Central memory CD8-positive, alpha-beta T cell (primary cell): ENCODE results near the gene NFASC.

Experiments
- ATAC-seq: fragments of 150-1000 bp; cut with Tn5 transposase; replicated peaks from 2 replicates; pipeline ENCODE4 v1.10.0; 2022; ENCODE audit warnings: mild to moderate bottlenecking, moderate FRiP score, moderate number of reproducible peaks; ENCODE audit not compliant: poor library complexity, severe bottlenecking; ENCODE audit errors: extremely low read depth
- DNase-seq, 2 donors: peaks; one replicate each; pipeline ENCODE4 v3.0.0; 2021; ENCODE audit warnings: low spot score in 2 of 2
- H3K27ac Mint-ChIP-seq: one replicate; pipeline ENCODE4 v1.8.0; 2022; ENCODE audit warnings: low read depth, mild to moderate bottlenecking, moderate library complexity, mixed read lengths
- H3K27me3 Mint-ChIP-seq: one replicate; pipeline ENCODE4 v1.8.0; 2022; ENCODE audit warnings: mixed read lengths
- H3K36me3 Mint-ChIP-seq: one replicate; pipeline ENCODE4 v1.8.0; 2022; ENCODE audit warnings: mild to moderate bottlenecking, moderate library complexity, mixed read lengths; ENCODE audit not compliant: insufficient read depth
- H3K4me1 Mint-ChIP-seq: one replicate; pipeline ENCODE4 v1.8.0; 2022; ENCODE audit warnings: mixed read lengths
- H3K4me3 Mint-ChIP-seq: one replicate; pipeline ENCODE4 v1.8.0; 2022; ENCODE audit warnings: mild to moderate bottlenecking, moderate library complexity, mixed read lengths
- H3K9me3 Mint-ChIP-seq: one replicate; pipeline ENCODE4 v1.8.0; 2022; ENCODE audit warnings: mixed read lengths

The NFASC gene

DNA sequence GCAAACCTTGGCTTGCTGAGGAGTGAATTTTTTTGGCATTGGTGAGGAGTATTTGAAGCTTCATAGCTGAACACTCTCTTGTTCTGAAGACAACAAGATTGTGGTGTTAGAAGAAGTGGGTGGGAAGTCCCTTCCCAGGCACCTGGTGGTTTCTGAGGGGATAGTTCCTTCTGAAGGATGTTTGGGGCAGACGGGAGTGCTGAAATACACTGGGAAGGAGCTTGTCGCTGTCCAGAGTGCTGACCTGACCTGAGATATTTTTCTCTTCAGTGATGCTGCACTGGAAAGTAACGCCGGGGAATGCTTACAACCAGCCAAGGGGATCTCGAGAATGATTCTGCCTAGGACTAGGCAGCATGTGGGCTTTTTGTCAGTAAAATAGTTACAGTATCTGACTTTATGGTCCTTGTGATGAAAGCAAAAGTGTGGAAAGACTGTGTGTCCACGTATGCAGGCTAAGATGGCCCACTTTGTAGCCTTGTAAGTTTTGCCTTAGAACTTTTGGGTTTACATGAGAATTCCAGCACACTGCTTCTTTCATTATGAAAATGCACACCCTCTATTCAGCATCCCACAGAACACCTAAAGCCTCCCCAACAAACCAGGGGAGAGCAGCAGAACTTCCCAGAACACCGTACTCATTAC, 33.1 kb upstream of the NFASC start:
- Mint-ChIP-seq H3K27ac (no peak overlapping the region), H3K4me3 (no peak overlapping the region), H3K4me1 (no peaks in the 10 kb centered on the region), H3K27me3 (peaks cover 47% of the 10 kb centered on the region), H3K36me3 (no peaks in the 10 kb centered on the region), H3K9me3 (no peaks in the 10 kb centered on the region)
- ATAC-seq: no peak
- no peak for DNase-seq

DNA sequence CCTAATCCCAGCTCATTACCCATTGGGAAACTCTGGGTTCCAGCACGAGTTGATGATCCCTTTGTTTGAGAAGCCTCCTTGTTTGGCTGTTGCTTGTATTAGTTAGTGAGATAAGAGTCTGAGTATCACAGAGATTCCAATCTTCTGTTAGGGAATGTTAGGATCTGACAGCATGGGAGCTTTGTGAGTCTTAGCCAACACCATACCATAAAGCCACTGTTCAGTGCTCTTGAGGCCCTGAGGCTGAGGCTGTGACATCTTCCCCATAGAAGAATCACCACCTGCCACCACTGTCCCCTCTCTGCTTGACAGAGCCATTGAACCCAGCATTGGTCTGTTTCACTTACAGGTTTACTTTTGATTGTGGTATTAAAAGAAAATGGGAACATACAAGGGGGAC, 29.3 kb upstream of the NFASC start:
- H3K36me3 Mint-ChIP-seq: no peaks in the 10 kb centered on the region
- DNase-seq: no peak
- H3K27ac Mint-ChIP-seq: no peak overlapping the region
- H3K4me3 Mint-ChIP-seq: no peak overlapping the region
- ATAC-seq: no peak
- H3K9me3 Mint-ChIP-seq: no peaks in the 10 kb centered on the region
- H3K4me1 Mint-ChIP-seq: no peaks in the 10 kb centered on the region
- peaks cover 58% of the 10 kb centered on the region for H3K27me3 Mint-ChIP-seq

DNA sequence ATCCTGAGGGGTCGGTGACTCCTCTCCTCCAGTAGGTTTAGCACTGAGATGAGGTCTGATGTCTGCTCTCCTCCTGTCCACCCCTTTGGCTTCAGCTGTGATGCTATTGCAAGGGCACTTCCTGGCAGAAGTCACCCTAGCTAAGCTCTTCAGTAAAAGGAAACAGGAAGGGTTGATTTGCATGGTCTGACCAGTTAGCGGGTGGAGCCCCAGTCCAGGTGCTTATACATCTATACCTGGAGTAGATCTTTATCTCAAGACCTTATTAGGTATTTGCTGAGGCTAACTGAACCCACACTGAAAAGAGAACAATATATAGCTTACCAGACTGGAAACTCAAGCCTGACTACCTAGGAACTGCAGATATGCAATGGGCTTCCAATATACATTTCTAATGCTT, 28.9 kb upstream of the NFASC start:
- DNase-seq: no peak
- Mint-ChIP-seq H3K4me1 (no peaks in the 10 kb centered on the region), H3K27ac (no peak overlapping the region), H3K4me3 (no peak overlapping the region), H3K27me3 (peaks cover 60% of the 10 kb centered on the region), H3K9me3 (no peaks in the 10 kb centered on the region), H3K36me3 (no peaks in the 10 kb centered on the region)
- no peak for ATAC-seq

DNA sequence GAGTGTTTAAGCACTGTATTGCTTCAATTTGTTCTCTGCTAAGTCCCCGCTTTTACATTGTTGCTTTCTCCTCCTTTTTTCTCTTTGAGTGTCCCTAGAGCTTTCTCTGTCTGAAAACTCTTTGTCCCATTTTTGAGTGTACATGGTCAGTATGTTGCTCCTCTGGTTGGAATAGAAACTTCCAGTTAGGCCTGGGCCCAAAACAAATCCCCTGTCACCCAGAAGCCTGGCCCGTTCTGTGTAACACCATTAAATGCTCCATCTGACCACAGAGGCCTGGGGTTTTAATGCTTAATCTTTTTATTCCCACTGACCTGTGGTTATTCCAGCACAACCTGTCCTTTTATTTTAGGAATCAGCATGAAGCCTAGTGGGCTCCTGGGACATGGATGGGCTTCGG, 28.3 kb upstream of the NFASC start:
- Mint-ChIP-seq H3K9me3 (no peaks in the 10 kb centered on the region), H3K4me1 (no peaks in the 10 kb centered on the region), H3K27ac (no peak overlapping the region), H3K27me3 (peaks cover 60% of the 10 kb centered on the region), H3K36me3 (no peaks in the 10 kb centered on the region), H3K4me3 (no peak overlapping the region)
- DNase-seq: no peak
- ATAC-seq: no peak

GRCh38 chr1:204842892-204843291, 27.8 kb upstream of the NFASC start:
- ATAC-seq: no peak

GRCh38 chr1:204846546-204846945, 24.1 kb upstream of the NFASC start:
- no peaks in the 10 kb centered on the region for H3K4me1 Mint-ChIP-seq
- H3K4me3 Mint-ChIP-seq: no peak overlapping the region
- peaks cover 47% of the 10 kb centered on the region for H3K27me3 Mint-ChIP-seq
- DNase-seq (no peak), ATAC-seq (no peak)
- no peak overlapping the region for H3K27ac Mint-ChIP-seq
- no peaks in the 10 kb centered on the region for H3K9me3 Mint-ChIP-seq
- no peaks in the 10 kb centered on the region for H3K36me3 Mint-ChIP-seq

More at GRCh38 chr1:204842892-204843291, 27.8 kb upstream of the NFASC start:
- no peak overlapping the region for H3K27ac Mint-ChIP-seq
- no peaks in the 10 kb centered on the region for H3K9me3 Mint-ChIP-seq
- no peak overlapping the region for H3K4me3 Mint-ChIP-seq
- no peaks in the 10 kb centered on the region for H3K4me1 Mint-ChIP-seq
- peaks cover 60% of the 10 kb centered on the region for H3K27me3 Mint-ChIP-seq
- DNase-seq: no peak
- no peaks in the 10 kb centered on the region for H3K36me3 Mint-ChIP-seq

DNA sequence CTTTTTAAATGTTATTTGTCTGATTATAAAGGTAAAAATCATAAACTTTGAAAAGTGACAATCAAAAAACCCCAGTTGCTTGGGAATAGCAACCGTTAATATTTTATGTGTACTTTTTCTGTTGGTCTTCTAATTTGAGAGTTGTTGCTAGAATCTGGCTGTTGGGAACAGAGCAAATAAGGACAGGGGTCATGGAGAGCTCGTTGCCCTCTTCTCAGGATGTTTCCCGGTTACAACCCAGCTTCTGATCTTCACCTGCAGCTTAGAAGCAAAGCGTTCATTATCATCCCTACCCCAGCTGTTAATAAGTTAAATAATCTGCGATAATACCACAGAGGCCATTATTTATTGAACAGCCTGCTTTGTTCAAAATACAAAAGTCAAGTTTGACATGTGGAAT, 22.1 kb upstream of the NFASC start:
- Mint-ChIP-seq H3K27ac (no peak overlapping the region), H3K9me3 (no peaks in the 10 kb centered on the region), H3K36me3 (no peaks in the 10 kb centered on the region), H3K27me3 (peaks cover 48% of the 10 kb centered on the region), H3K4me1 (no peaks in the 10 kb centered on the region), H3K4me3 (no peak overlapping the region)
- ATAC-seq (no peak), DNase-seq (no peak)

GRCh38 chr1:204852854-204853253, 17.8 kb upstream of the NFASC start:
- Mint-ChIP-seq H3K4me1 (no peaks in the 10 kb centered on the region), H3K4me3 (no peak overlapping the region), H3K9me3 (no peaks in the 10 kb centered on the region), H3K27me3 (peaks cover 47% of the 10 kb centered on the region), H3K27ac (no peak overlapping the region), H3K36me3 (no peaks in the 10 kb centered on the region)
- DNase-seq (no peak), ATAC-seq (no peak)

- ATAC-seq (no peak), DNase-seq (no peak)
- no peaks in the 10 kb centered on the region for H3K9me3 Mint-ChIP-seq
- no peak overlapping the region for H3K4me3 Mint-ChIP-seq
- no peak overlapping the region for H3K27ac Mint-ChIP-seq
- no peaks in the 10 kb centered on the region for H3K4me1 Mint-ChIP-seq
- H3K27me3 Mint-ChIP-seq: peaks cover 47% of the 10 kb centered on the region
- no peaks in the 10 kb centered on the region for H3K36me3 Mint-ChIP-seq
Measured at GRCh38 chr1:204853436-204853835, 17.2 kb upstream of the NFASC start.

DNA sequence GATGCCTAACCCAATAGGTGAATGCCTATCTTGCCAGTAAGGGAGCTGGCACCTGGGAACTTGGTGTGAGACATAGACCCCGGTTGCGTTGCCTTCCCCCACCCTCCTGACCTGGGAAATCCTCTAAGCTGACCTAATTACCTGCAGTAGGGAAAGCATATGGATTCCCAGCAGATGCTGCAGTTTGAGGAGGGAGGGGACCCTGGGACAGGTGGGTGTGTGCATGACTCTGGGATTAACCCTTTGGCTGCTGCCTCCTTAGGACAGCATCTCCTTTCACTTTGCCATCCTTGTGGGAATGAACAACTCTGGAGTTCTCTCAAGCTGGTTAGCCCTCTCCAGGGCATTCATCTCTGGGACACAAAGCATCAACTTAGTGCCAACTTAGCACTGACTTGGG, 16.4 kb upstream of the NFASC start:
- no peak overlapping the region for H3K27ac Mint-ChIP-seq
- no peak overlapping the region for H3K4me3 Mint-ChIP-seq
- DNase-seq (no peak), ATAC-seq (no peak)
- H3K4me1 Mint-ChIP-seq: no peaks in the 10 kb centered on the region
- H3K36me3 Mint-ChIP-seq: no peaks in the 10 kb centered on the region
- H3K27me3 Mint-ChIP-seq: peaks cover 54% of the 10 kb centered on the region
- no peaks in the 10 kb centered on the region for H3K9me3 Mint-ChIP-seq

- H3K9me3 Mint-ChIP-seq: no peaks in the 10 kb centered on the region
- ATAC-seq: no peak
Measured at GRCh38 chr1:204858363-204858821, 12.3 kb upstream of the NFASC start.

DNA sequence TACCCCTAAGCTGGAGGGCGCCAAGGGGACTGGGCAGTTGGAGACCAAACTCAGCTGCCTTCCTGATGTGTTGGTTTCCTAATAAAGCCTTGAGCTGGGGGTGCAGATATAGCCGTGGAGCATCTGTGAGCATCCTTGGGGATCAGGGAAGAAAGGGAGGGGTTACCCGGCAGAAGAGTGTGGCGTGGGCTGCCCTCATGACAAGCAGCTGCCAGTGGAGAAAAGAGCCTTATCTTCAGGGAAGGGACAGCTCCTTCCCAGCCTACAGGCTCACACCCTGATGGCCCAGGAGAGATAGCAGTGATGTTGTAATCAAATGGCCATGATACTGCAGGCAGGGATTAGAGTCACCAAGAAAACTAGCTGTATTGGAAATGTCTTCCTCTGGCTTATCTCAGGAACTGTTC, 10.8 kb upstream of the NFASC start:
- DNase-seq (no peak), ATAC-seq (no peak)
- Mint-ChIP-seq H3K27ac (no peak overlapping the region), H3K4me3 (no peak overlapping the region), H3K9me3 (no peaks in the 10 kb centered on the region), H3K27me3 (peaks cover 83% of the 10 kb centered on the region), H3K36me3 (no peaks in the 10 kb centered on the region), H3K4me1 (no peaks in the 10 kb centered on the region)

More at GRCh38 chr1:204858363-204858821, 12.3 kb upstream of the NFASC start:
- DNase-seq: no peak
- Mint-ChIP-seq H3K36me3 (no peaks in the 10 kb centered on the region), H3K4me3 (no peak overlapping the region), H3K4me1 (no peaks in the 10 kb centered on the region), H3K27ac (no peak overlapping the region), H3K27me3 (peaks cover 88% of the 10 kb centered on the region)

- Mint-ChIP-seq H3K27ac (no peak overlapping the region), H3K4me1 (no peaks in the 10 kb centered on the region), H3K27me3 (peaks cover 56% of the 10 kb centered on the region), H3K4me3 (no peak overlapping the region), H3K9me3 (no peaks in the 10 kb centered on the region), H3K36me3 (no peaks in the 10 kb centered on the region)
- DNase-seq: no peak
- ATAC-seq: no peak
Measured at GRCh38 chr1:204863024-204863423, 7.6 kb upstream of the NFASC start.
